Activated CD4-positive, alpha-beta T cell treated with anti-CD3 and anti-CD28 coated beads, Interleukin-2, Interleukin-6, amounts not matched to agents 100 ng/mL and 50 ng/mL, durations not matched to agents 16 hours and 8 hours (primary cell): ENCODE measurements around the gene GEN1.
"Not testable (repeated sequence)": the region's sequence is repeated elsewhere in the genome, so short reads cannot be mapped to it uniquely, and the experiment has no call there.

ENCODE experiments used
- DNase-seq: peaks from one replicate; pipeline ENCODE4 v3.0.0-alpha.2; 2020

The GEN1 gene

GRCh38 chr2:17800219-17800618, 46.3 kb downstream of the GEN1 start:
- no peak for DNase-seq

- DNase-seq, result no peak
Measured at GRCh38 chr2:17800693-17801458, 46.9 kb downstream of the GEN1 start.

GRCh38 chr2:17803497-17803896, 49.6 kb downstream of the GEN1 start:
- no peak for DNase-seq

GRCh38 chr2:17804358-17804757, 50.4 kb downstream of the GEN1 start:
- DNase-seq, result no peak

GRCh38 chr2:17805166-17805565, 51.2 kb downstream of the GEN1 start:
- no peak for DNase-seq

- no peak for DNase-seq
Measured at GRCh38 chr2:17805717-17806363, 51.9 kb downstream of the GEN1 start.

GRCh38 chr2:17813010-17813741, 59.2 kb downstream of the GEN1 start:
- no peak for DNase-seq

GRCh38 chr2:17813742-17814473, 60.0 kb downstream of the GEN1 start:
- DNase-seq, result no peak

- DNase-seq, result no peak
Measured at GRCh38 chr2:17814601-17815000, 60.7 kb downstream of the GEN1 start.

- DNase-seq, result no peak
Measured at GRCh38 chr2:17815468-17816184, 61.7 kb downstream of the GEN1 start.

GRCh38 chr2:17816396-17817245, 62.7 kb downstream of the GEN1 start, which contains the start of gene MSGN1:
Gene MSGN1, plus strand, starts transcription at chr2:17816460. Its CDS starts 59 bp downstream, at chr2:17816519.
- DNase-seq, result no peak

- DNase-seq, result no peak
Measured at GRCh38 chr2:17818235-17818815, 64.4 kb downstream of the GEN1 start.

GRCh38 chr2:17821080-17821479, 67.1 kb downstream of the GEN1 start:
- no peak for DNase-seq

GRCh38 chr2:17821535-17822444, 67.9 kb downstream of the GEN1 start:
- no peak for DNase-seq

GRCh38 chr2:17822445-17823117, 68.6 kb downstream of the GEN1 start:
- no peak for DNase-seq

- not testable (repeated sequence) for DNase-seq
Measured at GRCh38 chr2:17823646-17824045, 69.7 kb downstream of the GEN1 start.

- DNase-seq, result no peak
Measured at GRCh38 chr2:17827316-17827715, 73.4 kb downstream of the GEN1 start.

GRCh38 chr2:17827785-17828184, 73.8 kb downstream of the GEN1 start:
- no peak for DNase-seq
